ENCODE measurements around the gene YIPF4. TPM values are rescaled to one million over a fixed set of nuclear protein-coding genes. Genes with fewer than 3 reads are reported as not detected.
A peak's percentile ranks its signal among the peaks of the same experiment; 100 is the strongest.
"Not testable (repeated sequence)": the region's sequence is repeated elsewhere in the genome, so short reads cannot be mapped to it uniquely, and the experiment has no call there.

YIPF4 gene
- polyA plus RNA-seq, 1 donor (not counting 4 experiments of a cell fraction or from before 2014, with no cell fraction given) = 22.7 TPM

- Histone ChIP-seq H3K27ac (ENCODE audit: control insufficient read depth, insufficient read depth, low read length) (peak overlapping the region; percentile 60), H3K27me3 (ENCODE audit: control insufficient read depth, extremely low read depth, insufficient read depth, low read length) (no peaks in the 10 kb centered on the region), H2AFZ (ENCODE audit: control insufficient read depth, low read length) (no peak overlapping the region), H3K9me1 (ENCODE audit: control insufficient read depth, extremely low read depth, insufficient read depth, low read length) (peaks cover 2% of the 10 kb centered on the region), H3K79me2 (ENCODE audit: control insufficient read depth, insufficient read depth, low read length) (peaks cover 61% of the 10 kb centered on the region), H3K4me3 (ENCODE audit: control insufficient read depth in 2 of 3, extremely low read depth in 1 of 3, insufficient read depth in 2 of 3, low read depth in 1 of 3, low read length in 3 of 3) (peak overlapping the region; percentile 83 to 97 (median 94)), H3K4me2 (ENCODE audit: control insufficient read depth, extremely low read depth, insufficient read depth, low read depth, low read length) (peak overlapping the region; percentile 90), H3K36me3 (ENCODE audit: control insufficient read depth in 2 of 2, extremely low read depth in 1 of 2, insufficient read depth in 2 of 2, low read length in 2 of 2) (peaks cover 0 to 6% of the 10 kb centered on the region in 2 experiments), H3K4me1 (ENCODE audit: control insufficient read depth, extremely low read depth, insufficient read depth, low read length) (peaks cover 15% of the 10 kb centered on the region), H4K20me1 (ENCODE audit: control insufficient read depth, extremely low read depth, insufficient read depth, low read length) (peaks cover 8% of the 10 kb centered on the region), H3K9ac (ENCODE audit: control insufficient read depth, extremely low read depth, insufficient read depth, low read length) (peak overlapping the region; percentile 87), H3K9me3 (ENCODE audit: control insufficient read depth, low read depth, low read length) (no peaks in the 10 kb centered on the region)
- dilution Hi-C loops (cut with MboI; ENCODE audit: extremely low pct_ligation_motif_present, low sequenced_read_pairs) = no loop called here
- no peak for TF ChIP-seq EZH2 (IDR thresholded peaks at IDR 0.05; ENCODE audit: low read length)
- TF ChIP-seq, protein P1, sequence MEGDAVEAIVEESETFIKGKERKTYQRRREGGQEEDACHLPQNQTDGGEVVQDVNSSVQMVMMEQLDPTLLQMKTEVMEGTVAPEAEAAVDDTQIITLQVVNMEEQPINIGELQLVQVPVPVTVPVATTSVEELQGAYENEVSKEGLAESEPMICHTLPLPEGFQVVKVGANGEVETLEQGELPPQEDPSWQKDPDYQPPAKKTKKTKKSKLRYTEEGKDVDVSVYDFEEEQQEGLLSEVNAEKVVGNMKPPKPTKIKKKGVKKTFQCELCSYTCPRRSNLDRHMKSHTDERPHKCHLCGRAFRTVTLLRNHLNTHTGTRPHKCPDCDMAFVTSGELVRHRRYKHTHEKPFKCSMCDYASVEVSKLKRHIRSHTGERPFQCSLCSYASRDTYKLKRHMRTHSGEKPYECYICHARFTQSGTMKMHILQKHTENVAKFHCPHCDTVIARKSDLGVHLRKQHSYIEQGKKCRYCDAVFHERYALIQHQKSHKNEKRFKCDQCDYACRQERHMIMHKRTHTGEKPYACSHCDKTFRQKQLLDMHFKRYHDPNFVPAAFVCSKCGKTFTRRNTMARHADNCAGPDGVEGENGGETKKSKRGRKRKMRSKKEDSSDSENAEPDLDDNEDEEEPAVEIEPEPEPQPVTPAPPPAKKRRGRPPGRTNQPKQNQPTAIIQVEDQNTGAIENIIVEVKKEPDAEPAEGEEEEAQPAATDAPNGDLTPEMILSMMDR (optimal IDR thresholded peaks at IDR 0.05 in 1 of 3, IDR thresholded peaks at IDR 0.05 in 1 of 3, conservative IDR thresholded peaks at IDR 0.05 in 1 of 3; ENCODE audit: extremely low read depth in 1 of 3, insufficient read depth in 2 of 3, low read length in 3 of 3) = no peak
- no peak for DNase-seq (ENCODE audit: low read depth, low spot score)
- FAIRE-seq = no peak
Observed at GRCh38 chr2:32358111-32358482, 80.4 kb downstream of the YIPF4 start.

DNA sequence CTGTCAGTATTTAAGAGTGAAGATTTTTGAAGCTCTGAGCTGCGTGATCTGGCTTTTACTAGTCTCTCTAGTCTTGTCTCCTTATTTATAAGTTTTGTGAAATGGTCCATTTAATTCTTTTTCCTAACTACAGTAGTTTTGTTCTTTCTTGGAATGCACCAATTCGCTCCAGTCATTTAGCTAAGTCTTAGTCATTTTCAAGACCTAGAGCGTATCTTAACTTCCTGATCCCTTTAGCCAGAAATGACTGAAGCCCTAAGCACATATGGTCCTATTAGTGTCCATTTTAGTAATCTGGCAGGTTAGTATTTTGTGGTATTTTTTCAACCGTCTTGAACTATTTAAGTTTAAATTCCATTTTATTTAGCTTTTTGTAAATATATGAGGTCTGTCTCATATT, 82.7 kb downstream of the YIPF4 start:
- TF ChIP-seq, protein P1 (optimal IDR thresholded peaks at IDR 0.05 in 1 of 3, IDR thresholded peaks at IDR 0.05 in 1 of 3, conservative IDR thresholded peaks at IDR 0.05 in 1 of 3; ENCODE audit: extremely low read depth in 1 of 3, insufficient read depth in 2 of 3, low read length in 3 of 3) = no peak
- TF ChIP-seq EZH2 (IDR thresholded peaks at IDR 0.05; ENCODE audit: low read length) = no peak
- FAIRE-seq (no peak), DNase-seq (ENCODE audit: low read depth, low spot score) (no peak)
- Histone ChIP-seq H3K4me1 (ENCODE audit: control insufficient read depth, extremely low read depth, insufficient read depth, low read length) (peaks cover 15% of the 10 kb centered on the region), H2AFZ (ENCODE audit: control insufficient read depth, low read length) (no peak overlapping the region), H3K9me1 (ENCODE audit: control insufficient read depth, extremely low read depth, insufficient read depth, low read length) (peaks cover 2% of the 10 kb centered on the region), H3K27me3 (ENCODE audit: control insufficient read depth, extremely low read depth, insufficient read depth, low read length) (no peaks in the 10 kb centered on the region), H3K79me2 (ENCODE audit: control insufficient read depth, insufficient read depth, low read length) (peaks cover 84% of the 10 kb centered on the region), H3K27ac (ENCODE audit: control insufficient read depth, insufficient read depth, low read length) (no peak overlapping the region), H3K9me3 (ENCODE audit: control insufficient read depth, low read depth, low read length) (no peaks in the 10 kb centered on the region), H3K4me3 (ENCODE audit: control insufficient read depth in 2 of 3, extremely low read depth in 1 of 3, insufficient read depth in 2 of 3, low read depth in 1 of 3, low read length in 3 of 3) (no peak overlapping the region), H3K9ac (ENCODE audit: control insufficient read depth, extremely low read depth, insufficient read depth, low read length) (no peak overlapping the region), H3K4me2 (ENCODE audit: control insufficient read depth, extremely low read depth, insufficient read depth, low read depth, low read length) (no peak overlapping the region), H3K36me3 (ENCODE audit: control insufficient read depth in 2 of 2, extremely low read depth in 1 of 2, insufficient read depth in 2 of 2, low read length in 2 of 2) (peaks cover 0 to 6% of the 10 kb centered on the region in 2 experiments), H4K20me1 (ENCODE audit: control insufficient read depth, extremely low read depth, insufficient read depth, low read length) (peaks cover 11% of the 10 kb centered on the region)
- dilution Hi-C loops (cut with MboI; ENCODE audit: extremely low pct_ligation_motif_present, low sequenced_read_pairs) = no loop called here

DNA sequence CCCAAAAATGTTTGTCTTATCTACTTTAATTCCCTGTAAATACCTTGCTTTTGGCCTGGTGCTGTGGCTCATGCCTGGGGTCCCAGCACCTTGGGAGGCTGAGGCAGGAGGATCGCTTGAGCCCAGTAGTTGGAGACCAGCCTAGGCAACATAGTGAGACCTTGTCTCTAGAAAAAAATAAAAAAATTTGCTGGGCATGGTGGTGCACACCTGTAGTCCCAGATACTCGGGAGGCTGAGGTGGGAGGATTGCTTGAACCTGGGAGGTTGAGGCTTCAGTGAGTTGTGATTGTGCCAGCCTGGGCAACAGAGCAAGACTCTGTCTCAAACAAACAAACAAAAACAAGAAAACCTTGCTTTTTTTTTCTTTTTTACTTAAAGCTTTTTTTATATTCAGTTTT, 85.3 kb downstream of the YIPF4 start:
- H3K9me1 ChIP-seq (ENCODE audit: control insufficient read depth, extremely low read depth, insufficient read depth, low read length); dilution Hi-C loops (cut with MboI; ENCODE audit: extremely low pct_ligation_motif_present, low sequenced_read_pairs); FAIRE-seq; H3K9me3 ChIP-seq (ENCODE audit: control insufficient read depth, low read depth, low read length); H3K4me3 ChIP-seq (ENCODE audit: control insufficient read depth in 2 of 3, extremely low read depth in 1 of 3, insufficient read depth in 2 of 3, low read depth in 1 of 3, low read length in 3 of 3); H3K9ac ChIP-seq (ENCODE audit: control insufficient read depth, extremely low read depth, insufficient read depth, low read length); DNase-seq (ENCODE audit: low read depth, low spot score); H3K27ac ChIP-seq (ENCODE audit: control insufficient read depth, insufficient read depth, low read length); H3K4me2 ChIP-seq (ENCODE audit: control insufficient read depth, extremely low read depth, insufficient read depth, low read depth, low read length); H3K27me3 ChIP-seq (ENCODE audit: control insufficient read depth, extremely low read depth, insufficient read depth, low read length); H3K36me3 ChIP-seq (ENCODE audit: control insufficient read depth in 2 of 2, extremely low read depth in 1 of 2, insufficient read depth in 2 of 2, low read length in 2 of 2); H2AFZ ChIP-seq (ENCODE audit: control insufficient read depth, low read length): not testable (repeated sequence)
- Histone ChIP-seq H3K4me1 (ENCODE audit: control insufficient read depth, extremely low read depth, insufficient read depth, low read length) (peaks cover 15% of the 10 kb centered on the region), H3K79me2 (ENCODE audit: control insufficient read depth, insufficient read depth, low read length) (peaks cover 99% of the 10 kb centered on the region), H4K20me1 (ENCODE audit: control insufficient read depth, extremely low read depth, insufficient read depth, low read length) (peaks cover 15% of the 10 kb centered on the region)

Measured in keratinocyte (primary cell).